ENCODE measurements around the gene NLRC5. TPM values are rescaled to one million over a fixed set of nuclear protein-coding genes. Genes with fewer than 3 reads are reported as not detected.

Gene NLRC5
- total and polyA plus RNA-seq, 7 experiments from 2014 or later, result 76.0 to 615 (median 392) TPM

- Histone ChIP-seq H3K36me3 (ENCODE audit: control insufficient read depth in 2 of 3, insufficient read depth in 3 of 3, low read length in 3 of 3) (no peaks in the 10 kb centered on the region), H3K9me3 (ENCODE audit: control insufficient read depth in 2 of 3, low read length in 3 of 3) (no peaks in the 10 kb centered on the region), H3K27me3 (ENCODE audit: control insufficient read depth in 2 of 2, insufficient read depth in 2 of 2, low read length in 2 of 2) (no peaks in the 10 kb centered on the region), H3K27ac (ENCODE audit: low read depth, low read length) (no peak overlapping the region), H3K4me3 (ENCODE audit: low read length) (no peak overlapping the region), H3K4me1 (ENCODE audit: control insufficient read depth in 2 of 2, insufficient read depth in 2 of 2, low read length in 2 of 2) (no peaks in the 10 kb centered on the region)
- ATAC-seq, result no peak
- POLR2A ChIA-PET, result no interaction called here
- peaks cover 0 to 3% (median 0%) of the 10 kb centered on the region in 7 donors for H3K4me1 Mint-ChIP-seq
- H3K9me3 Mint-ChIP-seq, result no peaks in the 10 kb centered on the region
- H3K4me3 Mint-ChIP-seq, result no peak overlapping the region
- no peak for DNase-seq
- intact Hi-C loops (cut with micrococcal nuclease), result no loop called here
- H3K27me3 Mint-ChIP-seq, result no peaks in the 10 kb centered on the region
- CTCF ChIA-PET, result no interaction called here
- H3K36me3 Mint-ChIP-seq, result peaks cover 0 to 9% (median 3%) of the 10 kb centered on the region in 5 donors
- H3K27ac Mint-ChIP-seq, result no peak overlapping the region
Measured at GRCh38 chr16:57115514-57116182, 126.3 kb downstream of the NLRC5 start.

DNA sequence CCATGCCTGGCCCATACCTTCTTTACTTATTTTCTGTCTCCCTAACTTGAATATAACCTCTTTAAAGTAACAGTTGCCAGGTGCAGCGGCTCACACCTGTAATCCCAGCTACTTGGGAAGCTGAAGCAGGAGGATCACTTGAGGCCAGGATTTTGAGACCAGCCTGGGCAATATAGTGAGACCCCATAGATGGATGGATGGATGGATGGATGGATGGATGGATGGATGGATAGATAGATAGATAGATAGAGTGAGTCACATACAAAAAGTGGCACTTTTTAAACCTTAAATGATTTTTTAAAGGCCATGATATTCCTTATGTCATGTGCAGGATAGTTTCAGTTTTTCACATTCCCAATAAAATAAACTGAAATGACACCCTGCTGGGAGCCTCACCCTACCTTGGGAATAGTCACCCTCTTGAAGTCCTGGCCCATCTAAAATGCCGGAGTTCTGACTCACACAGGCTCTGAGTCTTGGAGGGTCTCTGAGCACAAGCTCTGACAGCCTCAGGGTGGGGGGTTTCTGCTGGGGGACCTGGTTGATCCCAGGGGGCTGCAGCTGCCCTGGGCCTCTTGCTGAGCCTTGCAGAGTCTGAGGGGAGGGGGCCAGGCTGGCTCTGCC is 129.2 kb downstream of the NLRC5 start:
- POLR2A ChIA-PET, result no interaction called here
- Mint-ChIP-seq H3K9me3 (no peaks in the 10 kb centered on the region), H3K36me3 (peaks cover 0 to 5% (median 3%) of the 10 kb centered on the region in 5 donors), H3K4me3 (no peak overlapping the region), H3K27me3 (no peaks in the 10 kb centered on the region), H3K27ac (no peak overlapping the region), H3K4me1 (peaks cover 3 to 10% (median 8%) of the 10 kb centered on the region in 7 donors)
- CTCF ChIA-PET, result no interaction called here
- Histone ChIP-seq H3K4me1 (ENCODE audit: control insufficient read depth in 2 of 2, insufficient read depth in 2 of 2, low read length in 2 of 2) (peaks cover 3 to 7% of the 10 kb centered on the region in 2 donors), H3K27ac (ENCODE audit: low read depth, low read length) (no peak overlapping the region), H3K27me3 (ENCODE audit: control insufficient read depth in 2 of 2, insufficient read depth in 2 of 2, low read length in 2 of 2) (no peaks in the 10 kb centered on the region), H3K9me3 (ENCODE audit: control insufficient read depth in 2 of 3, low read length in 3 of 3) (no peaks in the 10 kb centered on the region), H3K36me3 (ENCODE audit: control insufficient read depth in 2 of 3, insufficient read depth in 3 of 3, low read length in 3 of 3) (no peaks in the 10 kb centered on the region), H3K4me3 (ENCODE audit: low read length) (no peak overlapping the region)
- DNase-seq, result no peak
- ATAC-seq, result no peak
- intact Hi-C loops (cut with micrococcal nuclease), result no loop called here

- no peaks in the 10 kb centered on the region for H3K27me3 ChIP-seq (ENCODE audit: control insufficient read depth in 2 of 2, insufficient read depth in 2 of 2, low read length in 2 of 2)
- Mint-ChIP-seq H3K4me3 (peak overlapping the region in 9 of 10 donors; percentile 43 to 93 (median 64)), H3K27ac (peak overlapping the region; percentile 77 to 97 (median 94)), H3K27me3 (no peaks in the 10 kb centered on the region), H3K9me3 (no peaks in the 10 kb centered on the region), H3K4me1 (peaks cover 36 to 56% (median 52%) of the 10 kb centered on the region in 7 donors), H3K36me3 (peaks cover 0 to 3% (median 0%) of the 10 kb centered on the region in 5 donors)
- H3K4me1 ChIP-seq (ENCODE audit: control insufficient read depth in 2 of 2, insufficient read depth in 2 of 2, low read length in 2 of 2), result peaks cover 33 to 43% of the 10 kb centered on the region in 2 donors
- H3K9me3 ChIP-seq (ENCODE audit: control insufficient read depth in 2 of 3, low read length in 3 of 3), result no peaks in the 10 kb centered on the region
- DNase-seq (no peak), ATAC-seq (no peak)
- no peaks in the 10 kb centered on the region for H3K36me3 ChIP-seq (ENCODE audit: control insufficient read depth in 2 of 3, insufficient read depth in 3 of 3, low read length in 3 of 3)
- H3K27ac ChIP-seq (ENCODE audit: low read depth, low read length), result peak overlapping the region; percentile 48
- intact Hi-C loops (cut with micrococcal nuclease), result no loop called here
- ChIA-PET POLR2A (interaction anchor here (0.6 to 1.2 kb wide), 3 partner anchors 13 to 63 kb away, joined by 3 read pairs; partner anchors contain the start of genes PSME3IP1 and RSPRY1), CTCF (interaction anchor here (0.8 kb wide), 1 partner anchor 158 kb away, joined by 3 read pairs; no protein-coding TSS in a partner anchor)
- no peak overlapping the region for H3K4me3 ChIP-seq (ENCODE audit: low read length)
Measured at GRCh38 chr16:57123216-57123973, 134.0 kb downstream of the NLRC5 start.

GRCh38 chr16:57123974-57124674 is 134.8 kb downstream of the NLRC5 start:
- POLR2A ChIA-PET, result interaction anchor here (0.7 to 1.2 kb wide), 2 partner anchors 14 to 17 kb away, joined by 3 read pairs; no protein-coding TSS in a partner anchor
- Mint-ChIP-seq H3K4me1 (peaks cover 41 to 63% (median 59%) of the 10 kb centered on the region in 7 donors), H3K27me3 (no peaks in the 10 kb centered on the region), H3K9me3 (no peaks in the 10 kb centered on the region), H3K27ac (peak overlapping the region; percentile 77 to 97 (median 94)), H3K36me3 (peaks cover 0 to 3% (median 0%) of the 10 kb centered on the region in 5 donors), H3K4me3 (peak overlapping the region in 9 of 10 donors; percentile 43 to 93 (median 64))
- Histone ChIP-seq H3K27ac (ENCODE audit: low read depth, low read length) (peak overlapping the region; percentile 48), H3K27me3 (ENCODE audit: control insufficient read depth in 2 of 2, insufficient read depth in 2 of 2, low read length in 2 of 2) (no peaks in the 10 kb centered on the region), H3K36me3 (ENCODE audit: control insufficient read depth in 2 of 3, insufficient read depth in 3 of 3, low read length in 3 of 3) (no peaks in the 10 kb centered on the region), H3K4me1 (ENCODE audit: control insufficient read depth in 2 of 2, insufficient read depth in 2 of 2, low read length in 2 of 2) (peaks cover 40 to 48% of the 10 kb centered on the region in 2 donors), H3K9me3 (ENCODE audit: control insufficient read depth in 2 of 3, low read length in 3 of 3) (no peaks in the 10 kb centered on the region), H3K4me3 (ENCODE audit: low read length) (no peak overlapping the region)
- intact Hi-C loops (cut with micrococcal nuclease), result loop anchor here in 1 of 2 donors (1.0 kb wide), 1 partner anchor 11 kb away; no protein-coding TSS in a partner anchor
- ATAC-seq (no peak), DNase-seq (peak in 5 of 9 donors; percentile 19 to 43 (median 38))
- CTCF ChIA-PET, result no interaction called here

DNA sequence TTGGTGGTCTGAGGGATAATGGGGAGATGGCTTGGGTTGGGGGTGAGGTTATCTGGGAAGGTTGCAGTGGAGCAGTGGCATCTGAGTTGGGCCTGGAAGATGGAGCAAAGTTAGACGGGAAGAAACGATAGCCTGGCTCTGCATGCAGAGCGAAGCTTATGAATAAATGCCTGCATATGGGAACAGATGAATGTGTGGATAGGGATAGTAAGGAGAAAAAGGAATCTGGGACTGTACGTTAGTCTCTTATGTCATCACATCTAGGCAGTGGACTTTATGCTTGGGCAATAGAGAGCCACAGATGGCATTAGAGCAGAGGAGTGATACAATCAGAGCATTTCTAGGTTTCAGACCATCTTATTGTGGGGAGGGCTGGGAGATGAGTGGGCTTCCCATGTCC is 136.0 kb downstream of the NLRC5 start:
- H3K4me1 Mint-ChIP-seq, result peaks cover 51 to 76% (median 72%) of the 10 kb centered on the region in 7 donors
- intact Hi-C loops (cut with micrococcal nuclease), result no loop called here
- peaks cover 0 to 3% (median 0%) of the 10 kb centered on the region in 5 donors for H3K36me3 Mint-ChIP-seq
- ChIA-PET CTCF (interaction anchor here (1.6 kb wide), 1 partner anchor 33 kb away, joined by 4 read pairs; the partner anchor contains the start of gene CPNE2), POLR2A (interaction anchor here (0.7 to 1.7 kb wide), 3 partner anchors 16 to 393 kb away, joined by 3 to 4 read pairs (median 3); no protein-coding TSS in a partner anchor)
- Histone ChIP-seq H3K4me3 (ENCODE audit: low read length) (no peak overlapping the region), H3K27me3 (ENCODE audit: control insufficient read depth in 2 of 2, insufficient read depth in 2 of 2, low read length in 2 of 2) (no peaks in the 10 kb centered on the region), H3K27ac (ENCODE audit: low read depth, low read length) (no peak overlapping the region), H3K4me1 (ENCODE audit: control insufficient read depth in 2 of 2, insufficient read depth in 2 of 2, low read length in 2 of 2) (peaks cover 51 to 54% of the 10 kb centered on the region in 2 donors), H3K36me3 (ENCODE audit: control insufficient read depth in 2 of 3, insufficient read depth in 3 of 3, low read length in 3 of 3) (no peaks in the 10 kb centered on the region), H3K9me3 (ENCODE audit: control insufficient read depth in 2 of 3, low read length in 3 of 3) (no peaks in the 10 kb centered on the region)
- H3K9me3 Mint-ChIP-seq, result no peaks in the 10 kb centered on the region
- no peak for DNase-seq
- no peak for ATAC-seq
- peak overlapping the region in 5 of 10 donors; percentile 28 to 93 (median 34) for H3K4me3 Mint-ChIP-seq
- H3K27ac Mint-ChIP-seq, result peak overlapping the region in 4 of 9 donors; percentile 41 to 94 (median 84)
- no peaks in the 10 kb centered on the region for H3K27me3 Mint-ChIP-seq

- ChIA-PET CTCF (interaction anchor here (1.0 to 1.6 kb wide), 2 partner anchors 9 to 33 kb away, joined by 4 to 6 read pairs; partner anchors contain the start of gene CPNE2), POLR2A (interaction anchor here (1.2 to 1.7 kb wide), 4 partner anchors 16 to 60 kb away, joined by 3 to 4 read pairs (median 3); partner anchors contain the start of genes PSME3IP1 and RSPRY1)
- peaks cover 0 to 3% (median 0%) of the 10 kb centered on the region in 5 donors for H3K36me3 Mint-ChIP-seq
- H3K27ac ChIP-seq (ENCODE audit: low read depth, low read length), result no peak overlapping the region
- intact Hi-C loops (cut with micrococcal nuclease), result no loop called here
- no peaks in the 10 kb centered on the region for H3K36me3 ChIP-seq (ENCODE audit: control insufficient read depth in 2 of 3, insufficient read depth in 3 of 3, low read length in 3 of 3)
- H3K4me1 ChIP-seq (ENCODE audit: control insufficient read depth in 2 of 2, insufficient read depth in 2 of 2, low read length in 2 of 2), result peaks cover 57 to 60% of the 10 kb centered on the region in 2 donors
- H3K27me3 Mint-ChIP-seq, result no peaks in the 10 kb centered on the region
- H3K9me3 Mint-ChIP-seq, result no peaks in the 10 kb centered on the region
- ATAC-seq (no peak), DNase-seq (no peak)
- no peak overlapping the region for H3K4me3 ChIP-seq (ENCODE audit: low read length)
- no peaks in the 10 kb centered on the region for H3K27me3 ChIP-seq (ENCODE audit: control insufficient read depth in 2 of 2, insufficient read depth in 2 of 2, low read length in 2 of 2)
- peak overlapping the region in 5 of 9 donors; percentile 34 to 91 (median 73) for H3K27ac Mint-ChIP-seq
- no peaks in the 10 kb centered on the region for H3K9me3 ChIP-seq (ENCODE audit: control insufficient read depth in 2 of 3, low read length in 3 of 3)
- H3K4me1 Mint-ChIP-seq, result peaks cover 54 to 82% (median 78%) of the 10 kb centered on the region in 7 donors
- no peak overlapping the region for H3K4me3 Mint-ChIP-seq
Measured at GRCh38 chr16:57125969-57126368, 136.6 kb downstream of the NLRC5 start.
